ENCODE data around the gene FRMD6.

Gene FRMD6

GRCh38 chr14:51668870-51669269 is 17.2 kb downstream of the FRMD6 start:
- DNase-seq, result no peak

- DNase-seq, result no peak
Measured at GRCh38 chr14:51674294-51675002, 22.7 kb downstream of the FRMD6 start.

- DNase-seq, result peak in 1 of 5 experiments; percentile 5
Measured at GRCh38 chr14:51676549-51676948, 24.8 kb downstream of the FRMD6 start.

GRCh38 chr14:51677266-51677665 is 25.6 kb downstream of the FRMD6 start:
- no peak for DNase-seq

- peak in 1 of 5 experiments; percentile 10 for DNase-seq
Measured at GRCh38 chr14:51677738-51678137, 26.0 kb downstream of the FRMD6 start.

GRCh38 chr14:51680031-51680430 is 28.3 kb downstream of the FRMD6 start:
- DNase-seq, result no peak

GRCh38 chr14:51681411-51681810 is 29.7 kb downstream of the FRMD6 start:
- DNase-seq, result no peak

GRCh38 chr14:51682411-51682810 is 30.7 kb downstream of the FRMD6 start:
- DNase-seq, result no peak

GRCh38 chr14:51684760-51685159 is 33.0 kb downstream of the FRMD6 start:
- DNase-seq, result no peak

GRCh38 chr14:51691176-51691575 is 39.5 kb downstream of the FRMD6 start:
- DNase-seq, result no peak

- DNase-seq, result no peak
Measured at GRCh38 chr14:51692646-51693045, 40.9 kb downstream of the FRMD6 start.

GRCh38 chr14:51697848-51698247 is 46.1 kb downstream of the FRMD6 start:
- DNase-seq, result no peak

- DNase-seq, result no peak
Measured at GRCh38 chr14:51701951-51702350, 50.2 kb downstream of the FRMD6 start.

- DNase-seq, result no peak
Measured at GRCh38 chr14:51703787-51704186, 52.1 kb downstream of the FRMD6 start.

GRCh38 chr14:51704545-51704944 is 52.8 kb downstream of the FRMD6 start:
- DNase-seq, result no peak

GRCh38 chr14:51707327-51707726 is 55.6 kb downstream of the FRMD6 start:
- DNase-seq, result no peak

- DNase-seq, result no peak
Measured at GRCh38 chr14:51711505-51711904, 59.8 kb downstream of the FRMD6 start.

- no peak for DNase-seq
Measured at GRCh38 chr14:51715250-51715649, 63.5 kb downstream of the FRMD6 start.

GRCh38 chr14:51715742-51716141 is 64.0 kb downstream of the FRMD6 start:
- no peak for DNase-seq

- peak in 1 of 5 experiments; percentile 9 for DNase-seq
Measured at GRCh38 chr14:51716610-51717009, 64.9 kb downstream of the FRMD6 start.

- DNase-seq, result no peak
Measured at GRCh38 chr14:51717766-51718165, 66.1 kb downstream of the FRMD6 start.

GRCh38 chr14:51719955-51720354 is 68.2 kb downstream of the FRMD6 start:
- no peak for DNase-seq

GRCh38 chr14:51723990-51724389 is 72.3 kb downstream of the FRMD6 start:
- DNase-seq, result no peak

GRCh38 chr14:51724650-51725049 is 72.9 kb downstream of the FRMD6 start:
- DNase-seq, result no peak

GRCh38 chr14:51725061-51725460 is 73.4 kb downstream of the FRMD6 start:
- DNase-seq, result no peak
